Gastrocnemius medialis (tissue), 4 donors: ENCODE data around the gene DCTD.

Experiments
- CTCF ChIP-seq, 5 experiments: fragments of 450-650 bp in 3 of 5; fragments of 200-600 bp in 2 of 5; sonication (generic) in 2 of 5; IDR thresholded peaks in 4 of 5; conservative IDR thresholded peaks in 1 of 5; 1 replicate in 4 of 5; 2 replicates in 1 of 5; pipeline ENCODE4 v1.5.1; 2016 to 2019; ENCODE audit warnings: antibody characterized with exemption in 5 of 5, mild to moderate bottlenecking in 3 of 5, moderate library complexity in 3 of 5
- POLR2A ChIP-seq, 2 donors: fragments of 450-650 bp; IDR thresholded peaks; one replicate each; pipeline ENCODE4 v1.6.1; 2017; ENCODE audit warnings: antibody characterized with exemption in 2 of 2, mild to moderate bottlenecking in 2 of 2, moderate library complexity in 2 of 2

GRCh38 chr4:182924497-182924896, 7.3 kb upstream of the DCTD start:
- no peak for TF ChIP-seq CTCF (IDR thresholded peaks at IDR 0.05 in 4 of 5, conservative IDR thresholded peaks at IDR 0.05 in 1 of 5)
- TF ChIP-seq POLR2A (IDR thresholded peaks at IDR 0.05), result no peak
